ENCODE measurements around the gene XYLT1. TPM values are rescaled to one million over a fixed set of nuclear protein-coding genes. Genes with fewer than 3 reads are reported as not detected.
A peak's percentile ranks its signal among the peaks of the same experiment; 100 is the strongest.

The XYLT1 gene
- total RNA-seq, 2 donors from 2014 or later: 5.1 to 19.3 TPM

GRCh38 chr16:17377360-17378324 lies 93.1 kb downstream of the XYLT1 start:
- Histone ChIP-seq H3K27ac (peak overlapping the region in 1 of 2 donors; percentile 3), H3K4me1 (replicated peaks) (peaks cover 14% of the 10 kb centered on the region), H3K4me3 (no peak overlapping the region), H3K9me3 (no peaks in the 10 kb centered on the region), H3K27me3 (replicated peaks; ENCODE audit: insufficient read depth) (no peaks in the 10 kb centered on the region), H3K36me3 (no peaks in the 10 kb centered on the region)
- 49% methylated on average over 11 of the region's 11 CpGs for WGBS
- intact Hi-C loops (cut with DNase I): loop anchor here (2.0 to 5.0 kb wide), 2 partner anchors 33 to 35 kb away; no protein-coding TSS in a partner anchor
- no peak for TF ChIP-seq CTCF (IDR thresholded peaks at IDR 0.05)
- peak; percentile 33 for TF ChIP-seq POLR2AphosphoS5 (IDR thresholded peaks at IDR 0.05)
- no peak for TF ChIP-seq POLR2A (IDR thresholded peaks at IDR 0.05)
- DNase-seq (ENCODE audit: low spot score): no peak

GRCh38 chr16:17375461-17376304 lies 95.1 kb downstream of the XYLT1 start:
- no peaks in the 10 kb centered on the region for H3K9me3 ChIP-seq
- H3K4me1 ChIP-seq (replicated peaks): peaks cover 14% of the 10 kb centered on the region
- H3K27me3 ChIP-seq (replicated peaks; ENCODE audit: insufficient read depth): no peaks in the 10 kb centered on the region
- peak; percentile 47 for DNase-seq (ENCODE audit: low spot score)
- peak overlapping the region; percentile 36 to 66 for H3K27ac ChIP-seq
- intact Hi-C loops (cut with DNase I): loop anchor here (5.0 kb wide), 1 partner anchor 37 kb away; no protein-coding TSS in a partner anchor
- 57% methylated on average over 17 of the region's 17 CpGs for WGBS
- peak; percentile 64 for TF ChIP-seq POLR2AphosphoS5 (IDR thresholded peaks at IDR 0.05)
- no peak for TF ChIP-seq POLR2A (IDR thresholded peaks at IDR 0.05)
- peak in 1 of 4 experiments; percentile 16 for TF ChIP-seq CTCF (IDR thresholded peaks at IDR 0.05)
- no peak overlapping the region for H3K4me3 ChIP-seq
- no peaks in the 10 kb centered on the region for H3K36me3 ChIP-seq

GRCh38 chr16:17374668-17375255 lies 96.0 kb downstream of the XYLT1 start:
- H3K27me3 ChIP-seq (replicated peaks; ENCODE audit: insufficient read depth): no peaks in the 10 kb centered on the region
- intact Hi-C loops (cut with DNase I): loop anchor here (5.0 kb wide), 1 partner anchor 38 kb away; no protein-coding TSS in a partner anchor
- H3K36me3 ChIP-seq: no peaks in the 10 kb centered on the region
- no peak for TF ChIP-seq POLR2A (IDR thresholded peaks at IDR 0.05)
- TF ChIP-seq CTCF (IDR thresholded peaks at IDR 0.05): no peak
- TF ChIP-seq POLR2AphosphoS5 (IDR thresholded peaks at IDR 0.05): no peak
- peaks cover 14% of the 10 kb centered on the region for H3K4me1 ChIP-seq (replicated peaks)
- no peaks in the 10 kb centered on the region for H3K9me3 ChIP-seq
- 86% methylated on average over 3 of the region's 3 CpGs for WGBS
- no peak overlapping the region for H3K27ac ChIP-seq
- no peak overlapping the region for H3K4me3 ChIP-seq
- DNase-seq (ENCODE audit: low spot score): no peak

GRCh38 chr16:17373533-17373932 lies 97.2 kb downstream of the XYLT1 start:
- Histone ChIP-seq H3K36me3 (no peaks in the 10 kb centered on the region), H3K4me3 (no peak overlapping the region), H3K27me3 (replicated peaks; ENCODE audit: insufficient read depth) (no peaks in the 10 kb centered on the region), H3K9me3 (no peaks in the 10 kb centered on the region), H3K27ac (no peak overlapping the region), H3K4me1 (replicated peaks) (peaks cover 10% of the 10 kb centered on the region)
- 94% methylated on average over 3 of the region's 3 CpGs for WGBS
- intact Hi-C loops (cut with DNase I): no loop called here
- TF ChIP-seq POLR2A (IDR thresholded peaks at IDR 0.05): no peak
- TF ChIP-seq POLR2AphosphoS5 (IDR thresholded peaks at IDR 0.05): no peak
- TF ChIP-seq CTCF (IDR thresholded peaks at IDR 0.05): no peak
- DNase-seq (ENCODE audit: low spot score): no peak
